Upper lobe of left lung (tissue), 6 donors: Measurements from ENCODE around the gene LGR5. TPM values are rescaled to one million over a fixed set of nuclear protein-coding genes. Genes with fewer than 3 reads are reported as not detected.

Source experiments
- ATAC-seq, 2 donors: fragments of 200-7000 bp; cut with Tn5 transposase; one replicate each; pipeline ENCODE4 v1.9.1; 2022; ENCODE audit warnings: mild to moderate bottlenecking in 2 of 2, moderate library complexity in 2 of 2; ENCODE audit not compliant: low FRiP score in 2 of 2
- DNase-seq, 2 donors: peaks; one replicate each; pipeline ENCODE4 v3.0.0-alpha.2; 2019 to 2020
- H3K27ac ChIP-seq, 4 donors: fragments of 200-600 bp; sonication (generic); one replicate each; pipeline ENCODE4 v1.5.1; 2016 to 2019
- H3K27me3 ChIP-seq, 4 donors: fragments of 200-600 bp; sonication (generic); one replicate each; pipeline ENCODE4 v1.5.1; 2017 to 2019
- H3K36me3 ChIP-seq, 4 donors: fragments of 200-600 bp; sonication (generic); one replicate each; pipeline ENCODE4 v1.5.1; 2016 to 2019
- H3K4me1 ChIP-seq, 4 donors: fragments of 200-600 bp; sonication (generic); one replicate each; pipeline ENCODE4 v1.5.1; 2018 to 2019
- H3K4me3 ChIP-seq, 4 donors: fragments of 200-600 bp; sonication (generic); one replicate each; pipeline ENCODE4 v1.5.1; 2017 to 2019; ENCODE audit warnings: mild to moderate bottlenecking in 2 of 4, moderate library complexity in 1 of 4
- H3K9me3 ChIP-seq, 4 donors: fragments of 200-600 bp; sonication (generic); one replicate each; pipeline ENCODE4 v1.5.1; 2018 to 2019
- CTCF ChIP-seq, 6 experiments: fragments of 450-650 bp in 4 of 6; fragments of 200-600 bp in 2 of 6; sonication (generic) in 2 of 6; IDR thresholded peaks; one replicate each; pipeline ENCODE4 v1.5.1; 2016 to 2019; ENCODE audit warnings: antibody characterized with exemption in 6 of 6
- EP300 ChIP-seq, 4 donors: sonication (generic); formaldehyde crosslinking; IDR thresholded peaks; one replicate each; pipeline ENCODE4 v1.5.1; 2017; ENCODE audit warnings: antibody characterized with exemption in 4 of 4, control low read depth in 2 of 4
- POLR2A ChIP-seq, 4 donors: fragments of 450-650 bp; IDR thresholded peaks; one replicate each; pipeline ENCODE4 v1.5.1; 2016 to 2017; ENCODE audit warnings: antibody characterized with exemption in 4 of 4, mild to moderate bottlenecking in 2 of 4
- POLR2AphosphoS5 ChIP-seq, 2 donors: sonication (generic); formaldehyde crosslinking; IDR thresholded peaks; one replicate each; pipeline ENCODE4 v1.5.1; 2017; ENCODE audit warnings: antibody characterized with exemption in 2 of 2
- WGBS, 2 donors: methylation state at CpG; one replicate each; pipeline ENCODE4 v1.1.5; 2017 to 2018; 5-methylcytosine and 5-hydroxymethylcytosine counted together
- total RNA-seq, 6 donors: library from RNA; depleted of rRNA in 4 of 6; stranded (reverse); fragments of >200 nt in 4 of 6; gene quantifications; one replicate each; pipeline versions ENCODE4 v1.1.0 to v1.2.1, GENCODE V29; 2016 to 2021
- donor health status: DM: no; HTN: no; CAD: no; lungs with moderate emphysema.
- donor health status: DM: no; HTN: yes; CAD: no; lungs with severe emphysema.

The LGR5 gene
- total RNA-seq, 6 donors from 2014 or later: 0.27 to 1.2 (median 0.75) TPM; not detected in 2

GRCh38 chr12:71621938-71622337 lies 182.3 kb downstream of the LGR5 start:
- ATAC-seq (no peak), DNase-seq (no peak)
- Histone ChIP-seq H3K36me3 (peaks cover 39 to 100% (median 68%) of the 10 kb centered on the region in 4 donors), H3K9me3 (no peaks in the 10 kb centered on the region), H3K27me3 (no peaks in the 10 kb centered on the region), H3K27ac (no peak overlapping the region), H3K4me1 (no peaks in the 10 kb centered on the region), H3K4me3 (no peak overlapping the region)
- no peak for TF ChIP-seq POLR2A (IDR thresholded peaks at IDR 0.05)
- TF ChIP-seq POLR2AphosphoS5 (IDR thresholded peaks at IDR 0.05): no peak
- WGBS, 2 donors: 100% methylated on average over 1 of the region's 1 CpG

GRCh38 chr12:71625476-71625875 lies 185.9 kb downstream of the LGR5 start:
- Histone ChIP-seq H3K27me3 (no peaks in the 10 kb centered on the region), H3K4me1 (no peaks in the 10 kb centered on the region), H3K9me3 (no peaks in the 10 kb centered on the region), H3K36me3 (peaks cover 42 to 100% (median 64%) of the 10 kb centered on the region in 4 donors), H3K4me3 (no peak overlapping the region), H3K27ac (no peak overlapping the region)
- DNase-seq: no peak
- no peak for ATAC-seq
- WGBS, 2 donors: 67 to 95% methylated on average over 1 to 2 of the region's 2 CpGs
- TF ChIP-seq CTCF (IDR thresholded peaks at IDR 0.05) (no peak), EP300 (IDR thresholded peaks at IDR 0.05) (no peak), POLR2AphosphoS5 (IDR thresholded peaks at IDR 0.05) (no peak), POLR2A (IDR thresholded peaks at IDR 0.05) (no peak)

- Histone ChIP-seq H3K27me3 (no peaks in the 10 kb centered on the region), H3K4me1 (no peaks in the 10 kb centered on the region), H3K27ac (no peak overlapping the region), H3K36me3 (peaks cover 45 to 100% (median 62%) of the 10 kb centered on the region in 4 donors), H3K9me3 (no peaks in the 10 kb centered on the region), H3K4me3 (no peak overlapping the region)
- TF ChIP-seq POLR2AphosphoS5 (IDR thresholded peaks at IDR 0.05) (no peak), POLR2A (IDR thresholded peaks at IDR 0.05) (no peak), EP300 (IDR thresholded peaks at IDR 0.05) (no peak), CTCF (IDR thresholded peaks at IDR 0.05) (no peak)
- 46 to 56% methylated on average over 5 of the region's 5 CpGs for WGBS, 2 donors
- DNase-seq (no peak), ATAC-seq (no peak)
These were observed 186.5 kb downstream of the LGR5 start for GRCh38 chr12:71626098-71626497.

- H3K4me3 ChIP-seq: no peak overlapping the region
- DNase-seq (no peak), ATAC-seq (no peak)
- H3K36me3 ChIP-seq: peaks cover 51 to 100% (median 64%) of the 10 kb centered on the region in 4 donors
- 80 to 85% methylated on average over 3 of the region's 3 CpGs for WGBS, 2 donors
- no peaks in the 10 kb centered on the region for H3K9me3 ChIP-seq
- no peaks in the 10 kb centered on the region for H3K4me1 ChIP-seq
- H3K27ac ChIP-seq: no peak overlapping the region
- no peaks in the 10 kb centered on the region for H3K27me3 ChIP-seq
- TF ChIP-seq POLR2A (IDR thresholded peaks at IDR 0.05) (no peak), CTCF (IDR thresholded peaks at IDR 0.05) (no peak), EP300 (IDR thresholded peaks at IDR 0.05) (no peak), POLR2AphosphoS5 (IDR thresholded peaks at IDR 0.05) (no peak)
These were observed 187.2 kb downstream of the LGR5 start for GRCh38 chr12:71626768-71627167.

DNA sequence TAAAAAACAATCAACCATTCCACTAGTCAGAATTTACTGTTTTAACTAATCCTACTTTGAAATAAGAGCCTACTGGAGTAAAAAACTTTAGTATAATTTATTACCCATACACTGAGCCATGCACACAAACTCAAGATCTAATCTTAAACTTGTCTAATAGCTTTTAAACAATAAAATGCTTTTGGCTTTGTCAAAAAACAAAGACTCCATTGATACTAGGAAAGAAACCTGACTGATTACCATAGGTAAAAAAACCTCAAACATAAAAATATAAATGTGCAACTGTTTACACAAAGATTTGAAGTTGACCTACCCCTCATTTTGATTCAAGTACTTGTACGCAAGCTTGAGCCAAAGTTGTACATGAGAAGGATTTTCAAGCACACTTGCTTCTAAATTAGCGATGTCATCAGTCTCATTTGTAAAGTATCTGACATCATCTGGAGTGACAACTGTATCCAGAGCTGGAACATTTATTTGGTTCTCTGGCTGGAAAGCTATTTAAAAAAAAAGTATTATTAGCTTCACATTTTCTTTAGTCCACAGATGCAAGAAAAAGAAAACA lies 187.9 kb downstream of the LGR5 start:
- Histone ChIP-seq H3K9me3 (no peaks in the 10 kb centered on the region), H3K27ac (no peak overlapping the region), H3K27me3 (no peaks in the 10 kb centered on the region), H3K4me1 (no peaks in the 10 kb centered on the region), H3K36me3 (peaks cover 53 to 100% (median 65%) of the 10 kb centered on the region in 4 donors), H3K4me3 (no peak overlapping the region)
- TF ChIP-seq CTCF (IDR thresholded peaks at IDR 0.05): no peak
- TF ChIP-seq EP300 (IDR thresholded peaks at IDR 0.05): no peak
- TF ChIP-seq POLR2A (IDR thresholded peaks at IDR 0.05): no peak
- no peak for TF ChIP-seq POLR2AphosphoS5 (IDR thresholded peaks at IDR 0.05)
- WGBS, 2 donors: 60 to 70% methylated on average over 2 of the region's 2 CpGs
- DNase-seq: no peak
- ATAC-seq: no peak

Other genes with a start within 250 kb of the LGR5 start
- 100 to 1,000 TPM in 3 of 6 donors, 10 to 100 TPM in 3; 35.9 to 225 (median 74.1) TPM for gene ZFC3H1, start 224.1 kb downstream of the LGR5 start, total RNA-seq
- 1 to 10 TPM; 2.1 to 5.0 (median 3.6) TPM for gene THAP2, start 224.5 kb downstream of the LGR5 start, total RNA-seq
- 10 to 100 TPM in 5 of 6 donors, 1 to 10 TPM in 1; 9.4 to 35.4 (median 20.5) TPM for gene TMEM19, start 246.3 kb downstream of the LGR5 start, total RNA-seq